ENCODE data around the gene NDUFA5. TPM values are rescaled to one million over a fixed set of nuclear protein-coding genes. Genes with fewer than 3 reads are reported as not detected.

The NDUFA5 gene
- polyA plus RNA-seq, 1 of the 3 experiments (the other 2 are of a cell fraction) = 10.9 TPM

GRCh38 chr7:123588376-123588775 is 30.8 kb upstream of the NDUFA5 start (continued):
- TF ChIP-seq, protein P1, sequence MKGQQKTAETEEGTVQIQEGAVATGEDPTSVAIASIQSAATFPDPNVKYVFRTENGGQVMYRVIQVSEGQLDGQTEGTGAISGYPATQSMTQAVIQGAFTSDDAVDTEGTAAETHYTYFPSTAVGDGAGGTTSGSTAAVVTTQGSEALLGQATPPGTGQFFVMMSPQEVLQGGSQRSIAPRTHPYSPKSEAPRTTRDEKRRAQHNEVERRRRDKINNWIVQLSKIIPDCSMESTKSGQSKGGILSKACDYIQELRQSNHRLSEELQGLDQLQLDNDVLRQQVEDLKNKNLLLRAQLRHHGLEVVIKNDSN (IDR thresholded peaks at IDR 0.05; ENCODE audit: borderline replicate concordance, low read depth) = no peak
- TF ChIP-seq RXRA (IDR thresholded peaks at IDR 0.05; ENCODE audit: borderline replicate concordance, low read depth) (no peak), MEF2A (IDR thresholded peaks at IDR 0.05; ENCODE audit: borderline replicate concordance, low read depth) (no peak), FOSL2 (IDR thresholded peaks at IDR 0.05; ENCODE audit: borderline replicate concordance, low read depth) (no peak), SIN3A (IDR thresholded peaks at IDR 0.05; ENCODE audit: borderline replicate concordance, low read depth, low read length) (no peak), RFX5 (IDR thresholded peaks at IDR 0.05; ENCODE audit: low read length) (no peak), JUND (IDR thresholded peaks at IDR 0.05) (no peak), PBX3 (IDR thresholded peaks at IDR 0.05) (no peak), RCOR1 (IDR thresholded peaks at IDR 0.05; ENCODE audit: low read length) (no peak)
- TF ChIP-seq, protein P2, sequence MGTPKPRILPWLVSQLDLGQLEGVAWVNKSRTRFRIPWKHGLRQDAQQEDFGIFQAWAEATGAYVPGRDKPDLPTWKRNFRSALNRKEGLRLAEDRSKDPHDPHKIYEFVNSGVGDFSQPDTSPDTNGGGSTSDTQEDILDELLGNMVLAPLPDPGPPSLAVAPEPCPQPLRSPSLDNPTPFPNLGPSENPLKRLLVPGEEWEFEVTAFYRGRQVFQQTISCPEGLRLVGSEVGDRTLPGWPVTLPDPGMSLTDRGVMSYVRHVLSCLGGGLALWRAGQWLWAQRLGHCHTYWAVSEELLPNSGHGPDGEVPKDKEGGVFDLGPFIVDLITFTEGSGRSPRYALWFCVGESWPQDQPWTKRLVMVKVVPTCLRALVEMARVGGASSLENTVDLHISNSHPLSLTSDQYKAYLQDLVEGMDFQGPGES (IDR thresholded peaks at IDR 0.05; ENCODE audit: low read depth, low read length) = no peak

DNA sequence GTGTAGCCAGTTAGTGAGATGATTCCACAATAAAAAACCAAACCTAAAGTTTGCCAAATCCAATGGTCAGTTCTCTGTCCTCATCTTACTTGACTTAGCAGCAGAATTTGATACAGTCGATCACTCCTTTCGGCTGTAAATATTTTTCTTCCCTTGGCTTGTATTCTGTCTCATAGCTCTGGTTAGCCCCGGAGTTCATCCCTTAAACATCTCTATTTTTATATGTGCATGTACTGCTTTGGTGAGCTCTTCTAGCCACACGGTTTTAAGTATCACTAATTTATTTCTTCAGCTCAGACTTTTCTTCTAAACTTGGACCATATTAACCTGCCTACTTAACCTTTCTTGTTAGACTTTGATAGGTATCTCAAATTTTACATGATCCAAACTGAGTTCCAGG is 26.2 kb upstream of the NDUFA5 start:
- Histone ChIP-seq H2AFZ (ENCODE audit: low read depth) (no peak overlapping the region), H3K4me3 (ENCODE audit: low read depth in 2 of 2, low read length in 1 of 2) (no peak overlapping the region), H4K20me1 (ENCODE audit: insufficient read depth) (no peaks in the 10 kb centered on the region), H3F3A (replicated peaks; ENCODE audit: insufficient read depth) (no peaks in the 10 kb centered on the region), H3K79me2 (ENCODE audit: insufficient read depth) (no peaks in the 10 kb centered on the region), H3K4me2 (no peak overlapping the region), H3K9me3 (no peaks in the 10 kb centered on the region), H3K9me2 (no peaks in the 10 kb centered on the region; the same call in 1 of the 2 replicates), H3K9ac (no peak overlapping the region), H3K27me3 (ENCODE audit: insufficient read depth) (no peaks in the 10 kb centered on the region), H3K27ac (ENCODE audit: low read depth in 2 of 2, low read length in 1 of 2) (no peak overlapping the region), H3K4me1 (ENCODE audit: control insufficient read depth in 1 of 2, insufficient read depth in 2 of 2, low read depth in 1 of 2, low read length in 1 of 2) (no peaks in the 10 kb centered on the region; a peak in 1 of 4 replicates), H3K36me3 (replicated peaks in 1 of 2; ENCODE audit: control insufficient read depth in 1 of 2, insufficient read depth in 2 of 2, low read length in 1 of 2) (no peaks in the 10 kb centered on the region)
- TF ChIP-seq SMC3 (IDR thresholded peaks at IDR 0.05; ENCODE audit: low read depth, low read length) = no peak
- TF ChIP-seq EZH2phosphoT487 (IDR thresholded peaks at IDR 0.05; ENCODE audit: borderline replicate concordance, low read depth) = no peak
- TF ChIP-seq ELF1 (IDR thresholded peaks at IDR 0.05) = no peak
- TF ChIP-seq, protein P1 (IDR thresholded peaks at IDR 0.05; ENCODE audit: borderline replicate concordance, low read depth) = no peak
- no peak for TF ChIP-seq NRF1 (IDR thresholded peaks at IDR 0.05; ENCODE audit: low read depth, low read length)
- TF ChIP-seq YY1 (IDR thresholded peaks at IDR 0.05; ENCODE audit: low read depth) = no peak
- WGBS (ENCODE audit: low lambda C conversion rate) = 70% methylated on average over 4 of the region's 4 CpGs
- ChIA-PET POLR2A (no interaction called here), CTCF (interaction anchor here (0.8 to 2.2 kb wide), 5 partner anchors 12 to 281 kb away, joined by 3 to 5 read pairs (median 3); no protein-coding TSS in a partner anchor)
- DNase-seq = no peak
